A673 (cell line): ENCODE results near the gene SLC66A3.

ENCODE experiments used
- CTCF ChIP-seq: fragments of 300-800, 200-600 bp; sonication (generic); conservative IDR thresholded peaks from 2 replicates; pipeline ENCODE4 v1.5.1; 2017; ENCODE audit warnings: low read depth, mild to moderate bottlenecking, antibody characterized with exemption, low read length, moderate library complexity, mixed read lengths
- EZH2 ChIP-seq: fragments of 200-600 bp; sonication (generic); IDR thresholded peaks from 2 replicates; pipeline ENCODE4 v1.6.1; 2017; ENCODE audit warnings: borderline replicate concordance, low read depth, mild to moderate bottlenecking, mixed read lengths, antibody characterized with exemption, low read length; ENCODE audit not compliant: poor library complexity, severe bottlenecking

- TF ChIP-seq CTCF (no peak), EZH2 (no peak)
Observed at GRCh38 chr2:11146076-11146475, 9.2 kb upstream of the SLC66A3 start.
